OCI-LY7 (cell line): ENCODE data around the gene VAC14. TPM values are rescaled to one million over a fixed set of nuclear protein-coding genes. Genes with fewer than 3 reads are reported as not detected.

Experiments used
- BruUV-seq: library from RNA; stranded (reverse); fragments of 400-500 nt; replicated peaks from 2 replicates; lab custom pipeline; 2021; lab: Mats Ljungman, UMichigan
- CTCF ChIA-PET: fragments of 300-600 bp; sonication (Branson Sonifier 250); formaldehyde crosslinking; loops from one replicate; lab custom pipeline; 2022; ENCODE audit warnings: antibody characterized with exemption; ENCODE audit not compliant: unreplicated experiment; lab: Charles Lee
- POLR2A ChIA-PET: fragments of 300-600 bp; sonication (Branson Sonifier 250); formaldehyde crosslinking; loops from one replicate; lab custom pipeline; 2022; ENCODE audit warnings: antibody characterized with exemption; lab: Charles Lee
- DNase-seq: peaks from one replicate; pipeline ENCODE4 v3.0.0-alpha.2; 2015; ENCODE audit warnings: low spot score
- H2AFZ ChIP-seq: fragments of 200-600 bp; sonication (generic), shearing (Covaris generic); 2 replicates; pipeline ENCODE4 v1.6.1; 2014; ENCODE audit warnings: mild to moderate bottlenecking, antibody characterized with exemption, low read length, moderate library complexity
- H3K27ac ChIP-seq: fragments of 200-600 bp; sonication (generic); 2 replicates; pipeline ENCODE4 v1.5.1; 2014; ENCODE audit warnings: mixed run types, low read depth, mild to moderate bottlenecking, moderate library complexity, low read length, inconsistent platforms; ENCODE audit not compliant: poor library complexity, severe bottlenecking
- H3K36me3 ChIP-seq: fragments of 200-600 bp; sonication (generic); 2 replicates; pipeline ENCODE4 v1.6.1; 2014; ENCODE audit warnings: mild to moderate bottlenecking, antibody characterized with exemption, low read length, moderate library complexity, mixed read lengths; ENCODE audit not compliant: insufficient read depth
- H3K4me1 ChIP-seq: fragments of 200-600 bp; sonication (generic); 2 replicates; pipeline ENCODE4 v1.5.1; 2014; ENCODE audit warnings: mild to moderate bottlenecking, low read length; ENCODE audit not compliant: insufficient read depth, poor library complexity, severe bottlenecking
- H3K4me2 ChIP-seq: fragments of 200-600 bp; sonication (generic); 2 replicates; pipeline ENCODE4 v1.6.1; 2014; ENCODE audit warnings: mild to moderate bottlenecking, low read length
- H3K4me3 ChIP-seq: fragments of 200-600 bp; sonication (generic); 2 replicates; pipeline ENCODE4 v1.5.1; 2014; ENCODE audit warnings: mild to moderate bottlenecking, low read depth, low read length; ENCODE audit not compliant: poor library complexity, severe bottlenecking
- H3K79me2 ChIP-seq: fragments of 200-600 bp; sonication (generic); 2 replicates; pipeline ENCODE4 v1.6.1; 2016; ENCODE audit warnings: low read depth, mild to moderate bottlenecking, low read length, moderate library complexity, mixed read lengths; ENCODE audit not compliant: insufficient read depth
- H3K9me2 ChIP-seq: fragments of 200-600 bp; sonication (generic); 2 replicates; pipeline ENCODE4 v1.6.1; 2016; ENCODE audit warnings: mild to moderate bottlenecking, low read length, mixed read lengths; ENCODE audit not compliant: insufficient read depth
- H3K9me3 ChIP-seq: fragments of 200-600 bp; sonication (generic); 2 replicates; pipeline ENCODE4 v1.6.1; 2014; ENCODE audit warnings: mild to moderate bottlenecking, mixed run types, low read length, mixed read lengths
- H4K20me1 ChIP-seq: fragments of 200-600 bp; sonication (generic); 2 replicates; pipeline ENCODE4 v1.6.1; 2014; ENCODE audit warnings: mild to moderate bottlenecking, antibody characterized with exemption, low read length, moderate library complexity, mixed read lengths; ENCODE audit not compliant: insufficient read depth
- EZH2phosphoT487 ChIP-seq: fragments of 200-600 bp; sonication (generic); IDR thresholded peaks from 2 replicates; pipeline ENCODE4 v1.6.1; 2018; ENCODE audit warnings: low read depth, borderline replicate concordance, mild to moderate bottlenecking, mixed run types, antibody characterized with exemption, low read length, moderate library complexity, mixed read lengths
- intact Hi-C: fragments of 100-400 bp; cut with micrococcal nuclease; formaldehyde crosslinking; loops from one replicate; pipeline ENCODE4 v1.10.0; 2022; ENCODE audit not compliant: unreplicated experiment
- total RNA-seq, 2 experiments: library from RNA; depleted of rRNA in 1 of 2; stranded (reverse); fragments of >200 nt in 1 of 2; shearing (Covaris generic) in 1 of 2; gene quantifications; 2 replicates each; pipeline ENCODE4 v1.2.3, GENCODE V29; 2014 to 2022
- TF ChIP-seq, protein P1 (sequence below): fragments of 200-600 bp; sonication (generic); conservative IDR thresholded peaks from 2 replicates; pipeline ENCODE4 v1.5.1; 2014; ENCODE audit warnings: mild to moderate bottlenecking, antibody characterized with exemption, low read length, moderate library complexity, mixed read lengths

VAC14 gene
- total RNA-seq, 2 experiments from 2014 or later: 37.6 to 43.1 TPM

DNA sequence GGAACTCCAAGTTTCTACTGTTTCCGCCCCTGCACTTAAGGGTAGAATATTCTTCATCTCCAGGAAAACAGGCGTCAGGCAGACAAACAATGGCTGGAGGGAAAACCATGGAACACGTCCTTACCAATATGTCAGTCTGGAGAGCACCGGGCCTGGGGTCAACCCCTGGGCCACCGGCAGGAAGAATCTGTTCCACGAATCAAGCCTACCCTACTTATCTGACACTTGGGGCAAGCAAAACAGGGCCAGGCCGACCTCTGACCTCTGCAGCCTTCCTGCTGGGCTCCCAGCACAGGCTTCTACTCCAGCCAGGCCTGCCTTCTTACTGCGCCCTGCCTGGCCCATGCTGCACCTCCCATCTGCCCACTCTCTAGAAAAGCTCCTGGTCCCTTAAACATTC, 10.1 kb downstream of the VAC14 start:
- no TSS peak for BruUV-seq
- H3K9me3 ChIP-seq: no peaks in the 10 kb centered on the region

DNA sequence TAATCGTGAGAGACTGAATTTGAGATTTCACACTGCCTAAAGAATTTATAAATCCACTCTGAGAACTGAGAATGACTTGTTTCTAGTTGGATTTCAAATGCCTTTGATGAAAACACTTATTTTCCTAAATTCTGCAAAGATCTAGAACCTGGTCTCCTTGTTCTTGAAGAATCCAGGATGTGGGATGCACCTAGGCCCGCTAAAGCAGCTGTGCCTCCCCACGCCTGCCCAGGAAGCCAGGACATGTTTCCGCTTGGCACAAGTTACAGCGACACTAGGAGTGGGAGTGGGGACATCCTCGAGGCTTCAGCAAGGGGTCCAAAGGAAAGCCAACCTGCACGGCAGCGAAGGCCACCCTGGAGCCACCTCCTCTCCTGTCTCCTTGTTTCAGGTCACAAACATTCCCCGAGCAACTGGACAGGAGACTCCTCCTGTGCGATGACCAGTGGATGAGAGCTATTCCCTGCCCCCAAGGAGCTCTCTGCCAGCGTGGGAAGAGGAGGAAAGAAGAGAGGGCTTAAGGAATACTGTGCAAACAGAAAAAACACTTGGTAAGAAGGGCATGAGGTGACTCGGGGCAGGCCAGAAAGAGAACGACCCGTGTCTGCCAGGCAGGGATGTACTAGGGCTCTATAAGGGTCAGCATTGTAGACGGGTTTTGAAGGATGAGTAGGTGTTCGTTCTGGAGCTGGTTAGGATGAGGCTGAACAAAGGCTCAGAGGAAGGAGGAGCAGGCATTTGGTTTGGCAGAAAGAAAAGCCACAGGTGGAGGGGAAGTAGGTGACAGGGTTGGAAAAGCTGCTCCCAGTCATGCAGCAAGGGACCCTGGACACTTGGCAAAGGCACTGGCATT, 11.1 kb downstream of the VAC14 start:
- TF ChIP-seq EZH2phosphoT487: no peak
- TF ChIP-seq, protein P1, sequence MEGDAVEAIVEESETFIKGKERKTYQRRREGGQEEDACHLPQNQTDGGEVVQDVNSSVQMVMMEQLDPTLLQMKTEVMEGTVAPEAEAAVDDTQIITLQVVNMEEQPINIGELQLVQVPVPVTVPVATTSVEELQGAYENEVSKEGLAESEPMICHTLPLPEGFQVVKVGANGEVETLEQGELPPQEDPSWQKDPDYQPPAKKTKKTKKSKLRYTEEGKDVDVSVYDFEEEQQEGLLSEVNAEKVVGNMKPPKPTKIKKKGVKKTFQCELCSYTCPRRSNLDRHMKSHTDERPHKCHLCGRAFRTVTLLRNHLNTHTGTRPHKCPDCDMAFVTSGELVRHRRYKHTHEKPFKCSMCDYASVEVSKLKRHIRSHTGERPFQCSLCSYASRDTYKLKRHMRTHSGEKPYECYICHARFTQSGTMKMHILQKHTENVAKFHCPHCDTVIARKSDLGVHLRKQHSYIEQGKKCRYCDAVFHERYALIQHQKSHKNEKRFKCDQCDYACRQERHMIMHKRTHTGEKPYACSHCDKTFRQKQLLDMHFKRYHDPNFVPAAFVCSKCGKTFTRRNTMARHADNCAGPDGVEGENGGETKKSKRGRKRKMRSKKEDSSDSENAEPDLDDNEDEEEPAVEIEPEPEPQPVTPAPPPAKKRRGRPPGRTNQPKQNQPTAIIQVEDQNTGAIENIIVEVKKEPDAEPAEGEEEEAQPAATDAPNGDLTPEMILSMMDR: no peak
- no TSS peak for BruUV-seq
- POLR2A ChIA-PET: no interaction called here

More for the DNA sequence above, 10.1 kb downstream of the VAC14 start:
- no peak overlapping the region for H2AFZ ChIP-seq
- no peak overlapping the region for H3K4me2 ChIP-seq
- no peak for DNase-seq
- peaks cover 30% of the 10 kb centered on the region; the same call in 1 of the 2 replicates for H3K79me2 ChIP-seq
- peaks cover 16% of the 10 kb centered on the region for H4K20me1 ChIP-seq
- no peaks in the 10 kb centered on the region for H3K9me2 ChIP-seq
- no peak overlapping the region for H3K4me3 ChIP-seq
- H3K27ac ChIP-seq: no peak overlapping the region
- intact Hi-C loops: no loop called here
- ChIA-PET CTCF (interaction anchor here (0.9 kb wide), 1 partner anchor 20 kb away, joined by 3 read pairs; no protein-coding TSS in a partner anchor), POLR2A (no interaction called here)
- TF ChIP-seq, protein P1: no peak
- TF ChIP-seq EZH2phosphoT487: no peak
- peaks cover 15% of the 10 kb centered on the region for H3K4me1 ChIP-seq
- peaks cover 24% of the 10 kb centered on the region; the same call in 1 of the 2 replicates for H3K36me3 ChIP-seq

More for the DNA sequence above, 11.1 kb downstream of the VAC14 start:
- Histone ChIP-seq H3K9me2 (no peaks in the 10 kb centered on the region), H3K27ac (no peak overlapping the region), H3K79me2 (peaks cover 27% of the 10 kb centered on the region; the same call in 1 of the 2 replicates), H3K4me3 (no peak overlapping the region), H3K4me2 (no peak overlapping the region), H2AFZ (no peak overlapping the region), H3K4me1 (peaks cover 10% of the 10 kb centered on the region), H3K36me3 (peaks cover 34% of the 10 kb centered on the region), H4K20me1 (peaks cover 12% of the 10 kb centered on the region), H3K9me3 (no peaks in the 10 kb centered on the region)
- CTCF ChIA-PET: interaction anchor here (0.9 kb wide), 1 partner anchor 19 kb away, joined by 3 read pairs; no protein-coding TSS in a partner anchor
- intact Hi-C loops: no loop called here
- DNase-seq: no peak
